GM12874 (cell line): ENCODE data around the gene MRPL55.

Experiments
- TF ChIP-seq, protein P1 (sequence below): IDR thresholded peaks from 2 replicates; pipeline ENCODE4 v1.5.1; 2011; ENCODE audit warnings: low read depth, mild to moderate bottlenecking, control low read depth, low read length, moderate library complexity; ENCODE audit not compliant: insufficient read depth

Gene MRPL55

DNA sequence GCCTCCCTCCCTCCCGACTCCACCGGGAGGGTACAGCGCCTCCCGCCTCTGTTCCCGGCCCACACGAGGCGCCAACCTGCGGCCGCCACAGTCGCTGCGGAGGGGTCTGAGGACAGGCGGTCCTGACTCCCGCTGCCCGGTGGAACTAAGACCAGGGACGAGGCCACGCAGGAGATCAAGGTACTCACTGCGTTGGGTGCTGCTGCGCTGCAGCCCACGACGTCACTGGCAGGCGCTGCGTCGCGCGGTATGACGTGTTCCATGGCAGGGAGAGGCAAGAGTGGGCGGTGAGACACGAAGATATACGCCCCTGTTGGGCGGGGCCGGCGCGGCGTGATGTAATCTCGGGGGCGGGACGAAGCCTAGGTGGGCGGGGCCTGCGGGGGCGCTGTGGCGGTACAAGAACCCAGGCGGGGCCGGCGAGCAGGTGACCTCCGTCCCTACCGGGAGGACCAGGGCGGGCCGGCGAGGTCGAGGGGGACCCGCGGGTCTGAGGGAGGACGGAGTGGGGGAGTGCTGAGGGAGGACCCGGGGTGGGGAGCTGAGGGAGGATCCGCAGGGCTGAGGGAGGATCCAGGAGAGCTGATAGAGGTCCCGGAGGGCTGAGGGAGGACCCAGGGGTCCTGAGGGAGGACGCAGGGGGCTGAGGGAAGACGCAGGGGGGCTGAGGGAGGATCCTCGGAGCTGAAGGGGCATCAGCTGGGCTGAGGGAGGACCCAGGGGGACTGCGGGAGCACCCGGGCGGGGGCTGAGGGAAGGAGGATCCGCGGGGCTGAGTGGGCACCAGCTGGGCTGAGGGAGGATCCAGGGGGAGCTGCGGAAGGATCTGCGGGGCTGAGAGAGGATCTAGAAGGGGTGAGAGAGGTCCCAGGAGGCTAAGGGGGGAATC, at the start of gene MRPL55:
Gene MRPL55, minus strand, starts transcription at position 227 of the 889 bp plus-strand sequence. CDS start 1,039 bp downstream, outside the sequence.
- TF ChIP-seq, protein P1, sequence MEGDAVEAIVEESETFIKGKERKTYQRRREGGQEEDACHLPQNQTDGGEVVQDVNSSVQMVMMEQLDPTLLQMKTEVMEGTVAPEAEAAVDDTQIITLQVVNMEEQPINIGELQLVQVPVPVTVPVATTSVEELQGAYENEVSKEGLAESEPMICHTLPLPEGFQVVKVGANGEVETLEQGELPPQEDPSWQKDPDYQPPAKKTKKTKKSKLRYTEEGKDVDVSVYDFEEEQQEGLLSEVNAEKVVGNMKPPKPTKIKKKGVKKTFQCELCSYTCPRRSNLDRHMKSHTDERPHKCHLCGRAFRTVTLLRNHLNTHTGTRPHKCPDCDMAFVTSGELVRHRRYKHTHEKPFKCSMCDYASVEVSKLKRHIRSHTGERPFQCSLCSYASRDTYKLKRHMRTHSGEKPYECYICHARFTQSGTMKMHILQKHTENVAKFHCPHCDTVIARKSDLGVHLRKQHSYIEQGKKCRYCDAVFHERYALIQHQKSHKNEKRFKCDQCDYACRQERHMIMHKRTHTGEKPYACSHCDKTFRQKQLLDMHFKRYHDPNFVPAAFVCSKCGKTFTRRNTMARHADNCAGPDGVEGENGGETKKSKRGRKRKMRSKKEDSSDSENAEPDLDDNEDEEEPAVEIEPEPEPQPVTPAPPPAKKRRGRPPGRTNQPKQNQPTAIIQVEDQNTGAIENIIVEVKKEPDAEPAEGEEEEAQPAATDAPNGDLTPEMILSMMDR, result no peak

GRCh38 chr1:228158151-228159007, 49.3 kb upstream of the MRPL55 start:
- TF ChIP-seq, protein P1, result no peak

DNA sequence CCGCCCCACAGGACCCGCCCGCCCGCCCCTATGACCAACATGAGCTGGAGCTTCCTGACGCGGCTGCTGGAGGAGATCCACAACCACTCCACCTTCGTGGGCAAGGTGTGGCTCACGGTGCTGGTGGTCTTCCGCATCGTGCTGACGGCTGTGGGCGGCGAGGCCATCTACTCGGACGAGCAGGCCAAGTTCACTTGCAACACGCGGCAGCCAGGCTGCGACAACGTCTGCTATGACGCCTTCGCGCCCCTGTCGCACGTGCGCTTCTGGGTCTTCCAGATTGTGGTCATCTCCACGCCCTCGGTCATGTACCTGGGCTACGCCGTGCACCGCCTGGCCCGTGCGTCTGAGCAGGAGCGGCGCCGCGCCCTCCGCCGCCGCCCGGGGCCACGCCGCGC, 48.6 kb upstream of the MRPL55 start:
- TF ChIP-seq, protein P1, result no peak

GRCh38 chr1:228156941-228157728, 48.0 kb upstream of the MRPL55 start:
- TF ChIP-seq, protein P1, result no peak

DNA sequence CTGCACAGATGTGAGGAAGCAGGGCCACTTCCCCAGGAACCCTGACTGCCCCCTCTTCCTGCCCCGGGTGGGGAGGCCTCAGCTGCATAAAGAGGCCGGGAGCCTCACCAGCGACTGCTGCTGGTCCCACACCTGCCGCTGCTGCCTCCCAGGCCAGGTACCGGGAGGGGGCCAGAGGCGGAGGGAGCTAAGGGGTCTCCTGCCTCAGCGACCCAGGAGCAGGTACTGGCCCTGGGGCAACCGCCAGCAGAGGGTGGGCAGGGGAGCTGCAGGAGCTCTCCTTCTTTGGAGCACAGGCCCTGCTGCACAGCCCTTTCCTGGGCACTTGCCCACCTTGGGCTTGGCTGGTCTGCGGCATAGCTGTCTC, 47.4 kb upstream of the MRPL55 start:
- TF ChIP-seq, protein P1, result no peak

GRCh38 chr1:228155596-228156514, 46.8 kb upstream of the MRPL55 start:
- TF ChIP-seq, protein P1, result no peak
